Inflammatory macrophage treated with lipopolysaccharide for 1 hour (primary cell): ENCODE results near the gene HADHA.
"Not testable (repeated sequence)": the region's sequence is repeated elsewhere in the genome, so short reads cannot be mapped to it uniquely, and the experiment has no call there.

Source experiments
- DNase-seq, 2 donors: peaks; one replicate each; pipeline ENCODE4 v3.0.0-alpha.2; 2020 to 2022

Gene HADHA

GRCh38 chr2:26244309-26245230 is at the start of gene HADHA, which contains the start of gene HADHB:
Gene HADHA, minus strand, starts transcription at chr2:26244632. Its CDS starts 36 bp downstream, at chr2:26244596.
Gene HADHB, plus strand, starts transcription at chr2:26244939. Its CDS starts 9,316 bp downstream, at chr2:26254255.
- peak; percentile 81 to 84 for DNase-seq

- peak; percentile 55 to 77 for DNase-seq
Observed at GRCh38 chr2:26292646-26293045, 48.2 kb upstream of the HADHA start.

- DNase-seq, result peak; percentile 74 to 86
Observed at GRCh38 chr2:26290001-26290400, 45.6 kb upstream of the HADHA start.

- DNase-seq, result no peak
Observed at GRCh38 chr2:26285931-26286330, 41.5 kb upstream of the HADHA start.

GRCh38 chr2:26284132-26284531 is 39.7 kb upstream of the HADHA start:
- no peak for DNase-seq

- DNase-seq, result no peak
Observed at GRCh38 chr2:26283606-26284005, 39.2 kb upstream of the HADHA start.

GRCh38 chr2:26281226-26281625 is 36.8 kb upstream of the HADHA start:
- no peak for DNase-seq

GRCh38 chr2:26279886-26280285 is 35.5 kb upstream of the HADHA start:
- no peak for DNase-seq

- no peak for DNase-seq
Observed at GRCh38 chr2:26276484-26277227, 32.2 kb upstream of the HADHA start.

- DNase-seq, result peak; percentile 58 to 84
Observed at GRCh38 chr2:26274058-26274613, 29.7 kb upstream of the HADHA start.

GRCh38 chr2:26273501-26273900 is 29.1 kb upstream of the HADHA start:
- DNase-seq, result peak; percentile 31 to 45

- peak in 1 of 2 donors; percentile 22 for DNase-seq
Observed at GRCh38 chr2:26270373-26270772, 25.9 kb upstream of the HADHA start.

- DNase-seq, result peak; percentile 52 to 70
Observed at GRCh38 chr2:26269571-26270158, 25.2 kb upstream of the HADHA start.

GRCh38 chr2:26268670-26269385 is 24.4 kb upstream of the HADHA start:
- DNase-seq, result not testable (repeated sequence)

GRCh38 chr2:26268213-26268612 is 23.8 kb upstream of the HADHA start:
- DNase-seq, result peak; percentile 21 to 50

GRCh38 chr2:26258836-26259235 is 14.4 kb upstream of the HADHA start:
- peak in 1 of 2 donors; percentile 35 for DNase-seq

GRCh38 chr2:26255759-26256384 is 11.4 kb upstream of the HADHA start:
- peak in 1 of 2 donors; percentile 32 for DNase-seq

GRCh38 chr2:26251893-26252292 is 7.5 kb upstream of the HADHA start:
- DNase-seq, result no peak

- DNase-seq, result no peak
Observed at GRCh38 chr2:26249625-26250024, 5.2 kb upstream of the HADHA start.

GRCh38 chr2:26246818-26247217 is 2.4 kb upstream of the HADHA start:
- DNase-seq, result peak; percentile 14 to 41

- DNase-seq, result no peak
Observed at GRCh38 chr2:26245810-26246209, 1.4 kb upstream of the HADHA start.
